Peyer's patch (tissue), 4 donors: ENCODE results near the gene DHX32. TPM values are rescaled to one million over a fixed set of nuclear protein-coding genes. Genes with fewer than 3 reads are reported as not detected.
"Not testable (repeated sequence)": the region's sequence is repeated elsewhere in the genome, so short reads cannot be mapped to it uniquely, and the experiment has no call there.

ENCODE experiments used
- DNase-seq, 3 donors: peaks; one replicate each; pipeline ENCODE4 v3.0.0-alpha.2; 2017 to 2019
- H3K27ac ChIP-seq, 4 donors: fragments of 200-600 bp; sonication (generic); one replicate each; pipeline ENCODE4 v1.5.1; 2016 to 2019
- H3K27me3 ChIP-seq, 2 donors: fragments of 200-600 bp; sonication (generic); one replicate each; pipeline ENCODE4 v1.5.1; 2019
- H3K36me3 ChIP-seq, 3 donors: fragments of 200-600 bp; sonication (generic); one replicate each; pipeline ENCODE4 v1.5.1; 2016 to 2019
- H3K4me1 ChIP-seq, 4 donors: fragments of 200-600 bp; sonication (generic); one replicate each; pipeline ENCODE4 v1.5.1; 2016 to 2019
- H3K4me3 ChIP-seq, 4 donors: fragments of 200-600 bp; sonication (generic); 1 replicate in 3 of 4; 2 replicates in 1 of 4; pipeline ENCODE4 v1.5.1; 2016 to 2019; ENCODE audit warnings: mild to moderate bottlenecking in 1 of 4
- H3K9me3 ChIP-seq, 4 donors: fragments of 200-600 bp; sonication (generic); one replicate each; pipeline ENCODE4 v1.5.1; 2016 to 2019; ENCODE audit warnings: mild to moderate bottlenecking in 1 of 4
- POLR2A ChIP-seq, 2 donors: fragments of 450-650 bp; IDR thresholded peaks; one replicate each; pipeline ENCODE4 v1.5.1; 2017; ENCODE audit warnings: antibody characterized with exemption in 2 of 2, mild to moderate bottlenecking in 2 of 2, moderate library complexity in 2 of 2
- total RNA-seq, 4 donors: library from RNA; depleted of rRNA; stranded (reverse); fragments of >200 nt; gene quantifications; one replicate each; pipeline ENCODE4 v1.1.0, GENCODE V29; 2016
- TF ChIP-seq, protein P1 (sequence below), 6 experiments: fragments of 450-650 bp in 4 of 6; fragments of 200-600 bp in 2 of 6; sonication (generic) in 1 of 6; IDR thresholded peaks; one replicate each; pipeline ENCODE4 v1.5.1; 2017 to 2019; ENCODE audit warnings: antibody characterized with exemption in 6 of 6, mild to moderate bottlenecking in 3 of 6, moderate library complexity in 1 of 6

DHX32 gene, protein sequence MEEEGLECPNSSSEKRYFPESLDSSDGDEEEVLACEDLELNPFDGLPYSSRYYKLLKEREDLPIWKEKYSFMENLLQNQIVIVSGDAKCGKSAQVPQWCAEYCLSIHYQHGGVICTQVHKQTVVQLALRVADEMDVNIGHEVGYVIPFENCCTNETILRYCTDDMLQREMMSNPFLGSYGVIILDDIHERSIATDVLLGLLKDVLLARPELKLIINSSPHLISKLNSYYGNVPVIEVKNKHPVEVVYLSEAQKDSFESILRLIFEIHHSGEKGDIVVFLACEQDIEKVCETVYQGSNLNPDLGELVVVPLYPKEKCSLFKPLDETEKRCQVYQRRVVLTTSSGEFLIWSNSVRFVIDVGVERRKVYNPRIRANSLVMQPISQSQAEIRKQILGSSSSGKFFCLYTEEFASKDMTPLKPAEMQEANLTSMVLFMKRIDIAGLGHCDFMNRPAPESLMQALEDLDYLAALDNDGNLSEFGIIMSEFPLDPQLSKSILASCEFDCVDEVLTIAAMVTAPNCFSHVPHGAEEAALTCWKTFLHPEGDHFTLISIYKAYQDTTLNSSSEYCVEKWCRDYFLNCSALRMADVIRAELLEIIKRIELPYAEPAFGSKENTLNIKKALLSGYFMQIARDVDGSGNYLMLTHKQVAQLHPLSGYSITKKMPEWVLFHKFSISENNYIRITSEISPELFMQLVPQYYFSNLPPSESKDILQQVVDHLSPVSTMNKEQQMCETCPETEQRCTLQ
- 10 to 100 TPM; 23.9 to 36.3 (median 28.0) TPM for total RNA-seq

DNA sequence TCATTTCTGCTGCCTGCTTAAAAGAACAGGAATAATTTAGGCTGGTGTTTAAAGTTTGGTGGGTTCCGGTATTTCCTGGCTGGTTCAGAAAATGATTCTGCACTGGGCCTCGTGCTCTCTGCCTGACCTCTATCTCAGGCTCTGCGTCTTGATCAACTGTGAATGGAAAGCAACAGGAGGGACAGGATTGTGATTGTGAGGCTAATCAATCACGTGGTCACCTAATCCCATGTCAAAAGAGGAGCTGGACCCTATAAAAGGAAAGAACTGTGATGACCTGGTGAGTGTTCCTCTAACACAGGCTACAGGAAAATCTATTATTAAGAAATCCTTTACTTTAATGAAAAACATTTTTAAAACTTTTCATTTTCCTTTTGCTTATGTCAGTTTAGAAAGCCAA lies at the start of gene DHX32:
DHX32 (minus strand) TSS at position 101 of the 400 bp plus-strand sequence. CDS start 468 bp downstream, outside the sequence.
- Histone ChIP-seq H3K9me3 (no peaks in the 10 kb centered on the region), H3K27me3 (no peaks in the 10 kb centered on the region), H3K4me3 (no peak within 1 kb of the TSS), H3K4me1 (no peaks in the 10 kb centered on the region), H3K36me3 (peaks cover 0 to 33% (median 0%) of the 10 kb centered on the region in 3 donors), H3K27ac (no peak within 1 kb of the TSS)
- DNase-seq: no peak
- TF ChIP-seq POLR2A (IDR thresholded peaks at IDR 0.05): no peak
- TF ChIP-seq, protein P1, sequence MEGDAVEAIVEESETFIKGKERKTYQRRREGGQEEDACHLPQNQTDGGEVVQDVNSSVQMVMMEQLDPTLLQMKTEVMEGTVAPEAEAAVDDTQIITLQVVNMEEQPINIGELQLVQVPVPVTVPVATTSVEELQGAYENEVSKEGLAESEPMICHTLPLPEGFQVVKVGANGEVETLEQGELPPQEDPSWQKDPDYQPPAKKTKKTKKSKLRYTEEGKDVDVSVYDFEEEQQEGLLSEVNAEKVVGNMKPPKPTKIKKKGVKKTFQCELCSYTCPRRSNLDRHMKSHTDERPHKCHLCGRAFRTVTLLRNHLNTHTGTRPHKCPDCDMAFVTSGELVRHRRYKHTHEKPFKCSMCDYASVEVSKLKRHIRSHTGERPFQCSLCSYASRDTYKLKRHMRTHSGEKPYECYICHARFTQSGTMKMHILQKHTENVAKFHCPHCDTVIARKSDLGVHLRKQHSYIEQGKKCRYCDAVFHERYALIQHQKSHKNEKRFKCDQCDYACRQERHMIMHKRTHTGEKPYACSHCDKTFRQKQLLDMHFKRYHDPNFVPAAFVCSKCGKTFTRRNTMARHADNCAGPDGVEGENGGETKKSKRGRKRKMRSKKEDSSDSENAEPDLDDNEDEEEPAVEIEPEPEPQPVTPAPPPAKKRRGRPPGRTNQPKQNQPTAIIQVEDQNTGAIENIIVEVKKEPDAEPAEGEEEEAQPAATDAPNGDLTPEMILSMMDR (IDR thresholded peaks at IDR 0.05): no peak

DNA sequence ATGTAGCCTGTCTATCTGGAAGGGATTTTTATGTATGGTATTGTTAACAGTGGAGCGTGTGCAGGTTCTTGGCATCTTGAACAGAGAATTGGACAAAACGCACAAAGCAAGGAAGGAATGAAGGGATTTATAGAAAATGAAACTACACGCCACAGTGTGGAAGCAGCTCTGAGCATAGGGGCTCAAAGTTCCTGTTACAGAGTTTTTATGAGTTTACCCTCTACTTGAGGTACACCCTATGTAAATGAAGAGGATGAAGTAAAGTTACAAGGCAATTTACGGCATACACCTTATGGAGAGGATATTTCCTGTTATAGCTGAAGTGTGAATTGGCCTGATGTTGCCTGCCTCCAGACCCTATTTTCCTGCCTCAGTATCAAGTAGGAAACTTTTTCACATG lies 48.5 kb upstream of the DHX32 start:
- peak overlapping the region in 1 of 4 donors; percentile 11 for H3K4me3 ChIP-seq
- H3K9me3 ChIP-seq: no peaks in the 10 kb centered on the region
- no peak for DNase-seq
- H3K36me3 ChIP-seq: no peaks in the 10 kb centered on the region
- H3K4me1 ChIP-seq: no peaks in the 10 kb centered on the region
- H3K27ac ChIP-seq: peak overlapping the region in 3 of 4 donors; percentile 13 to 41 (median 38)
- no peaks in the 10 kb centered on the region for H3K27me3 ChIP-seq
- no peak for TF ChIP-seq POLR2A (IDR thresholded peaks at IDR 0.05)
- TF ChIP-seq, protein P1 (IDR thresholded peaks at IDR 0.05): no peak

DNA sequence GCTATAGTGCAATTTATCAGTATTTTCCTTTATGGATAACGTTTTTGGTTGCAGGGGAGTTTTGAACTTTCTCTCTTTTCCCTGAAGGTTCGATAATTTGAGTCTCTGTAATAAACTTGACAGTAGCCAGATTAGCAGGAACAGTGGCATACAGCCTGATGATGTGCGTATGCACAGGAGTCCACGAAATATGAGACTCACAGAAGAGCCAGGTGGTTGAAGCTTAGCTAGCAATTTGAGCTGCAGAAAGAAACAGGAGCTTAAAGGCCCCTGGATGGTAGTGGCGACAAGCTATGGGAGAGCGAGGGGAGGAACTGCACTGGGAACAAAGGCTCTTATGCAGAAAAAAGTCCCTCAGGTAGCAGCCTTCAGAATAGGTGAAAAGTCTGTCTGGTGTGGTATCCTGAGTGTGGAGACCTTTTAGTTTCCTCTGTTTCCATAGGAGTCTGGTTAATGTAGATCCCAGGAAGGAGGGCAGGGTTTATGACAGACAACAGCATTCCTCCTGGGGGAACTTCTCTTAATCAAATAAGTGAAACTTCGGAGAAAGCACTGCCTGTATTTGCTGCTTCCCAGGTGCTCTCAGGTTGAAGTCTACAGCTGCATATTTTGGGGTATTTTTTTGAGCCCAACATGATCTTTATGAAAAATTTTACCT lies 48.0 kb upstream of the DHX32 start:
- TF ChIP-seq, protein P1 (IDR thresholded peaks at IDR 0.05): no peak
- TF ChIP-seq POLR2A (IDR thresholded peaks at IDR 0.05): no peak
- peak overlapping the region in 2 of 4 donors; percentile 13 to 41 for H3K27ac ChIP-seq
- H3K9me3 ChIP-seq: no peaks in the 10 kb centered on the region
- H3K27me3 ChIP-seq: no peaks in the 10 kb centered on the region
- no peaks in the 10 kb centered on the region for H3K4me1 ChIP-seq
- no peaks in the 10 kb centered on the region for H3K36me3 ChIP-seq
- peak overlapping the region in 1 of 4 donors; percentile 11 for H3K4me3 ChIP-seq
- no peak for DNase-seq

DNA sequence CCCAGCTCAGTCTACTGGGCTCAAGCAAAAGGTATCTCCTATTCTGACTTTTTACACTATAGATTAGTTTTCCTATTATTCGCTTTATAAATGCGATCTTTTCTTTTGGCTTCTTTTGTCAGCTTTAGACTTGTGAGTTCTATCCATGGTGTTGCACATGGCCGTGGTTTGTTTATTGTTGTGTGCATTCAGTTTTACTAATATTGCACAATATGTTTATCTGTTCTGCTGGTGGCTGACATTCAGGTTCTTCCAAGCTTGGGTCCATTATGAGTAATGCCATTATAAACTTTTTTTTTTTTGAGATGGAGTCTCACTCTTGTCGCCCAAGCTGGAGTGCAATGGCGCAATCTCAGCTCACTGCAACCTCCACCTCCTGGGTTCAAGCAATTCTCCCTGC lies 46.2 kb upstream of the DHX32 start:
- H3K36me3 ChIP-seq, H3K9me3 ChIP-seq, H3K27ac ChIP-seq, H3K4me1 ChIP-seq, H3K27me3 ChIP-seq, H3K4me3 ChIP-seq, DNase-seq: not testable (repeated sequence)

DNA sequence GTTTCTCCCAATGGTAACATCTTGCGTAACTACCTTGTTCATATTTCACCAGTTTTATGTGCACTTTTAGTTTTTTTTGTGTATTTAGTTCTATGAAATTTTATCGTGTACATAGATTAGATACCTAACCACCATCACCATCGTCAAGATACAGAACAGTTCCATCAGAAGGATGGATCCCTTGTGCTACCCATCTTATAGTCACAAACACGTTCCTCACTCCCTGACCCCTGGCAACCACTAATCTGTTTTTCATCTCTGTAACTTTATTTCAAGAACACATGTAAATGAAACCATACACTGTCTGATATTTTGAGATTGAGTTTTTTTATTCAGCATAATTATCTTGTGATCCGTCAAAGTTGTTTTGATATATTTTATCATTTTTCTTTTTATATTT lies 45.2 kb upstream of the DHX32 start:
- TF ChIP-seq POLR2A (IDR thresholded peaks at IDR 0.05): no peak
- TF ChIP-seq, protein P1 (IDR thresholded peaks at IDR 0.05): no peak
- no peaks in the 10 kb centered on the region for H3K9me3 ChIP-seq

More for the DNA sequence above, 45.2 kb upstream of the DHX32 start:
- no peak overlapping the region for H3K27ac ChIP-seq
- DNase-seq: no peak
- no peaks in the 10 kb centered on the region for H3K27me3 ChIP-seq
- no peak overlapping the region for H3K4me3 ChIP-seq
- no peaks in the 10 kb centered on the region for H3K4me1 ChIP-seq
- no peaks in the 10 kb centered on the region for H3K36me3 ChIP-seq
